T-helper 2 cell treated with Interferon-gamma antibody and Interleukin-4, amounts not matched to agents 100 ng/mL and 5 ng/mL, for 36 hours (primary cell): ENCODE results near the gene PCYT2. TPM values are rescaled to one million over a fixed set of nuclear protein-coding genes. Genes with fewer than 3 reads are reported as not detected.
"Not testable (repeated sequence)": the region's sequence is repeated elsewhere in the genome, so short reads cannot be mapped to it uniquely, and the experiment has no call there.

Source experiments
- intact Hi-C: fragments of 100-400 bp; cut with micrococcal nuclease; formaldehyde crosslinking; loops from one replicate; pipeline ENCODE4 v1.15.1; 2023
- total RNA-seq: library from RNA; stranded (reverse); gene quantifications from 2 replicates; pipeline ENCODE4 v1.2.3, GENCODE V29; 2022

PCYT2 gene
- total RNA-seq: 35.0 and 39.1 TPM in 2 replicates

- intact Hi-C loops: loop anchor here (1.0 to 2.0 kb wide), 3 partner anchors 19 to 51 kb away; partner anchors contain the start of gene P4HB
Measured at GRCh38 chr17:81911277-81911961, at the start of gene PCYT2. Gene PCYT2 (minus strand): TSS chr17:81911399. CDS start chr17:81911355, 44 bp downstream.

- intact Hi-C loops: no loop called here
Measured at GRCh38 chr17:81960130-81960958, 49.1 kb upstream of the PCYT2 start.

- intact Hi-C loops: loop anchor here (1.0 kb wide), 1 partner anchor 62 kb away; no protein-coding TSS in a partner anchor
Measured at GRCh38 chr17:81959362-81960129, 48.3 kb upstream of the PCYT2 start.

- intact Hi-C loops: loop anchor here (1.0 kb wide), 1 partner anchor 63 kb away; no protein-coding TSS in a partner anchor
Measured at GRCh38 chr17:81958633-81959342, 47.6 kb upstream of the PCYT2 start.

- intact Hi-C loops: no loop called here
Measured at GRCh38 chr17:81957691-81958432, 46.7 kb upstream of the PCYT2 start.

- intact Hi-C loops: no loop called here
Measured at GRCh38 chr17:81956607-81957589, 45.7 kb upstream of the PCYT2 start.

GRCh38 chr17:81955756-81956544 lies 44.8 kb upstream of the PCYT2 start:
- intact Hi-C loops: no loop called here

GRCh38 chr17:81955058-81955681 lies 44.0 kb upstream of the PCYT2 start:
- intact Hi-C loops: no loop called here

GRCh38 chr17:81954131-81955057 lies 43.2 kb upstream of the PCYT2 start:
- intact Hi-C loops: no loop called here

- intact Hi-C loops: not testable (repeated sequence)
Measured at GRCh38 chr17:81953443-81953842, 42.2 kb upstream of the PCYT2 start.

- intact Hi-C loops: no loop called here
Measured at GRCh38 chr17:81952792-81953228, 41.6 kb upstream of the PCYT2 start.

- intact Hi-C loops: no loop called here
Measured at GRCh38 chr17:81951785-81952684, 40.8 kb upstream of the PCYT2 start.

GRCh38 chr17:81950501-81950900 lies 39.3 kb upstream of the PCYT2 start:
- intact Hi-C loops: no loop called here

- intact Hi-C loops: no loop called here
Measured at GRCh38 chr17:81948635-81949378, 37.6 kb upstream of the PCYT2 start.

GRCh38 chr17:81947189-81947588 lies 36.0 kb upstream of the PCYT2 start, which contains the start of gene MYADML2:
Gene MYADML2 (minus strand): TSS chr17:81947233. CDS start chr17:81941741, 5,492 bp downstream.
- intact Hi-C loops: no loop called here
